Activated naive CD8-positive, alpha-beta T cell treated with anti-CD3 and anti-CD28 coated beads, Interleukin-2, amount 10 ng/mL, durations not matched to agents 7 days and 5 days (primary cell): Measurements from ENCODE around the gene DHRS7B. TPM values are rescaled to one million over a fixed set of nuclear protein-coding genes. Genes with fewer than 3 reads are reported as not detected.
"Not testable (repeated sequence)": the region's sequence is repeated elsewhere in the genome, so short reads cannot be mapped to it uniquely, and the experiment has no call there.

Experiments
- ATAC-seq: fragments of 150-1000 bp; cut with Tn5 transposase; one replicate; pipeline ENCODE4 v1.10.0; 2021; ENCODE audit warnings: low read depth, moderate library complexity
- POLR2A ChIA-PET: fragments of 350-600 bp; sonication (Branson Sonifier 250); formaldehyde crosslinking; loops from one replicate; lab custom pipeline; 2021; ENCODE audit warnings: antibody characterized with exemption; lab: Charles Lee
- DNase-seq: peaks from one replicate; pipeline ENCODE4 v3.0.0; 2021
- H3K27ac Mint-ChIP-seq: one replicate; pipeline ENCODE4 v1.8.0; 2022; ENCODE audit warnings: mild to moderate bottlenecking, mixed read lengths
- H3K27me3 Mint-ChIP-seq: one replicate; pipeline ENCODE4 v1.8.0; 2022; ENCODE audit warnings: mild to moderate bottlenecking, moderate library complexity, mixed read lengths
- H3K36me3 Mint-ChIP-seq: one replicate; pipeline ENCODE4 v1.8.0; 2021; ENCODE audit warnings: mild to moderate bottlenecking, mixed read lengths
- H3K4me1 Mint-ChIP-seq: one replicate; pipeline ENCODE4 v1.8.0; 2021; ENCODE audit warnings: mixed read lengths
- H3K4me3 Mint-ChIP-seq: one replicate; pipeline ENCODE4 v1.8.0; 2022; ENCODE audit warnings: mild to moderate bottlenecking, moderate library complexity, mixed read lengths
- H3K9me3 Mint-ChIP-seq: one replicate; pipeline ENCODE4 v1.8.0; 2021; ENCODE audit warnings: mixed read lengths
- total RNA-seq, 2 experiments: library from RNA; stranded (reverse); gene quantifications; one replicate each; pipeline ENCODE4 v1.2.3, GENCODE V29; 2021

Gene DHRS7B
- total RNA-seq, 2 experiments from 2014 or later: 12.6 to 14.2 TPM

- Mint-ChIP-seq H3K27me3 (peaks cover 2% of the 10 kb centered on the region), H3K9me3 (no peaks in the 10 kb centered on the region), H3K4me3 (no peak overlapping the region), H3K4me1 (peaks cover 9% of the 10 kb centered on the region), H3K36me3 (no peaks in the 10 kb centered on the region), H3K27ac (no peak overlapping the region)
- ATAC-seq (no peak), DNase-seq (no peak)
- POLR2A ChIA-PET: interaction anchor here (0.8 to 1.2 kb wide), 3 partner anchors 21 to 94 kb away, joined by 3 to 4 read pairs (median 4); partner anchors contain the start of gene USP22
These were observed 6.9 kb upstream of the DHRS7B start for GRCh38 chr17:21119919-21120249.

GRCh38 chr17:21124086-21124485, 2.7 kb upstream of the DHRS7B start:
- POLR2A ChIA-PET: no interaction called here
- H3K4me3 Mint-ChIP-seq: no peak overlapping the region
- ATAC-seq (no peak), DNase-seq (no peak)
- no peaks in the 10 kb centered on the region for H3K9me3 Mint-ChIP-seq
- peaks cover 28% of the 10 kb centered on the region for H3K4me1 Mint-ChIP-seq
- peaks cover 2% of the 10 kb centered on the region for H3K27me3 Mint-ChIP-seq
- H3K27ac Mint-ChIP-seq: no peak overlapping the region
- peaks cover 1% of the 10 kb centered on the region for H3K36me3 Mint-ChIP-seq

- H3K4me3 Mint-ChIP-seq, H3K27ac Mint-ChIP-seq, H3K9me3 Mint-ChIP-seq, H3K36me3 Mint-ChIP-seq, DNase-seq, ATAC-seq, H3K27me3 Mint-ChIP-seq: not testable (repeated sequence)
- POLR2A ChIA-PET: interaction anchor here (2.3 kb wide), 1 partner anchor 82 kb away, joined by 5 read pairs; the partner anchor contains the start of gene USP22
- peaks cover 28% of the 10 kb centered on the region for H3K4me1 Mint-ChIP-seq
These were observed 2.2 kb upstream of the DHRS7B start for GRCh38 chr17:21124517-21124916.

GRCh38 chr17:21125862-21126261, 902 bp upstream of the DHRS7B start:
- Mint-ChIP-seq H3K27me3 (no peaks in the 10 kb centered on the region), H3K9me3 (no peaks in the 10 kb centered on the region), H3K4me3 (peak overlapping the region; percentile 93), H3K27ac (peak overlapping the region; percentile 90), H3K36me3 (peaks cover 2% of the 10 kb centered on the region), H3K4me1 (peaks cover 24% of the 10 kb centered on the region)
- POLR2A ChIA-PET: interaction anchor here (0.6 to 3.6 kb wide), 5 partner anchors 12 to 88 kb away, joined by 4 to 15 read pairs (median 5); partner anchors contain the start of genes TMEM11 and USP22
- peak; percentile 14 for ATAC-seq
- DNase-seq: no peak

- peak overlapping the region; percentile 93 for H3K4me3 Mint-ChIP-seq
- H3K4me1 Mint-ChIP-seq: peaks cover 27% of the 10 kb centered on the region
- H3K27me3 Mint-ChIP-seq: no peaks in the 10 kb centered on the region
- H3K9me3 Mint-ChIP-seq: no peaks in the 10 kb centered on the region
- DNase-seq (no peak), ATAC-seq (no peak)
- H3K36me3 Mint-ChIP-seq: peaks cover 5% of the 10 kb centered on the region
- POLR2A ChIA-PET: interaction anchor here (0.9 to 3.6 kb wide), 5 partner anchors 28 to 160 kb away, joined by 3 to 15 read pairs (median 5); partner anchors contain the start of gene TMEM11
- peak overlapping the region; percentile 90 for H3K27ac Mint-ChIP-seq
These were observed 829 bp downstream of the DHRS7B start for GRCh38 chr17:21127509-21128077.

- POLR2A ChIA-PET: interaction anchor here (0.5 to 1.4 kb wide), 4 partner anchors 83 to 299 kb away, joined by 3 to 7 read pairs (median 4); no protein-coding TSS in a partner anchor
- Mint-ChIP-seq H3K9me3 (peaks cover 5% of the 10 kb centered on the region), H3K36me3 (peaks cover 15% of the 10 kb centered on the region), H3K4me3 (peak overlapping the region; percentile 22), H3K27ac (no peak overlapping the region), H3K4me1 (peaks cover 27% of the 10 kb centered on the region), H3K27me3 (no peaks in the 10 kb centered on the region)
- ATAC-seq (no peak), DNase-seq (no peak)
These were observed 2.4 kb downstream of the DHRS7B start for GRCh38 chr17:21129023-21129681.

- Mint-ChIP-seq H3K27me3 (no peaks in the 10 kb centered on the region), H3K9me3 (peaks cover 10% of the 10 kb centered on the region), H3K4me1 (peaks cover 14% of the 10 kb centered on the region), H3K4me3 (no peak overlapping the region), H3K36me3 (peaks cover 23% of the 10 kb centered on the region), H3K27ac (no peak overlapping the region)
- ATAC-seq: no peak
- no peak for DNase-seq
- POLR2A ChIA-PET: interaction anchor here (0.6 kb wide), 1 partner anchor 16 kb away, joined by 3 read pairs; no protein-coding TSS in a partner anchor
These were observed 4.4 kb downstream of the DHRS7B start for GRCh38 chr17:21131137-21131536.

- ATAC-seq: no peak
- H3K9me3 Mint-ChIP-seq: peaks cover 10% of the 10 kb centered on the region
- no peak overlapping the region for H3K4me3 Mint-ChIP-seq
- H3K27ac Mint-ChIP-seq: no peak overlapping the region
- H3K36me3 Mint-ChIP-seq: peaks cover 23% of the 10 kb centered on the region
- H3K4me1 Mint-ChIP-seq: peaks cover 8% of the 10 kb centered on the region
- POLR2A ChIA-PET: no interaction called here
- DNase-seq: no peak
- no peaks in the 10 kb centered on the region for H3K27me3 Mint-ChIP-seq
These were observed 5.7 kb downstream of the DHRS7B start for GRCh38 chr17:21132428-21132827.

- H3K27ac Mint-ChIP-seq: no peak overlapping the region
- H3K36me3 Mint-ChIP-seq: peaks cover 30% of the 10 kb centered on the region
- H3K9me3 Mint-ChIP-seq: peaks cover 10% of the 10 kb centered on the region
- no peaks in the 10 kb centered on the region for H3K27me3 Mint-ChIP-seq
- POLR2A ChIA-PET: no interaction called here
- no peak overlapping the region for H3K4me3 Mint-ChIP-seq
- no peak for DNase-seq
- no peak for ATAC-seq
- H3K4me1 Mint-ChIP-seq: peaks cover 4% of the 10 kb centered on the region
These were observed 7.8 kb downstream of the DHRS7B start for GRCh38 chr17:21134559-21134958.

- ATAC-seq: no peak
- Mint-ChIP-seq H3K27me3 (no peaks in the 10 kb centered on the region), H3K27ac (no peak overlapping the region), H3K9me3 (no peaks in the 10 kb centered on the region), H3K36me3 (peaks cover 20% of the 10 kb centered on the region), H3K4me1 (peaks cover 1% of the 10 kb centered on the region), H3K4me3 (no peak overlapping the region)
- DNase-seq: no peak
- POLR2A ChIA-PET: no interaction called here
These were observed 14.1 kb downstream of the DHRS7B start for GRCh38 chr17:21140911-21141310.

GRCh38 chr17:21141331-21141730, 14.6 kb downstream of the DHRS7B start:
- peaks cover 24% of the 10 kb centered on the region for H3K36me3 Mint-ChIP-seq
- POLR2A ChIA-PET: no interaction called here
- ATAC-seq (no peak), DNase-seq (no peak)
- no peaks in the 10 kb centered on the region for H3K27me3 Mint-ChIP-seq
- no peak overlapping the region for H3K27ac Mint-ChIP-seq
- no peak overlapping the region for H3K4me3 Mint-ChIP-seq
- no peaks in the 10 kb centered on the region for H3K9me3 Mint-ChIP-seq
- H3K4me1 Mint-ChIP-seq: peaks cover 1% of the 10 kb centered on the region

- not testable (repeated sequence) for H3K27ac Mint-ChIP-seq
These were observed 15.3 kb downstream of the DHRS7B start for GRCh38 chr17:21142065-21142464.

GRCh38 chr17:21143695-21144094, 16.9 kb downstream of the DHRS7B start:
- POLR2A ChIA-PET: no interaction called here
- DNase-seq (no peak), ATAC-seq (no peak)
- H3K4me1 Mint-ChIP-seq: peaks cover 1% of the 10 kb centered on the region
- H3K36me3 Mint-ChIP-seq: peaks cover 36% of the 10 kb centered on the region
- H3K4me3 Mint-ChIP-seq: no peak overlapping the region
- H3K27ac Mint-ChIP-seq: no peak overlapping the region
- H3K27me3 Mint-ChIP-seq: no peaks in the 10 kb centered on the region
- H3K9me3 Mint-ChIP-seq: peaks cover 8% of the 10 kb centered on the region

More at GRCh38 chr17:21142065-21142464, 15.3 kb downstream of the DHRS7B start:
- H3K9me3 Mint-ChIP-seq, POLR2A ChIA-PET, H3K27me3 Mint-ChIP-seq, H3K4me1 Mint-ChIP-seq, ATAC-seq, DNase-seq, H3K4me3 Mint-ChIP-seq: not testable (repeated sequence)
- peaks cover 29% of the 10 kb centered on the region for H3K36me3 Mint-ChIP-seq

- ATAC-seq, DNase-seq, POLR2A ChIA-PET, H3K4me1 Mint-ChIP-seq, H3K27ac Mint-ChIP-seq, H3K27me3 Mint-ChIP-seq, H3K4me3 Mint-ChIP-seq: not testable (repeated sequence)
- Mint-ChIP-seq H3K36me3 (peaks cover 37% of the 10 kb centered on the region), H3K9me3 (peaks cover 13% of the 10 kb centered on the region)
These were observed 17.5 kb downstream of the DHRS7B start for GRCh38 chr17:21144299-21144698.
